Duodenal mucosa (tissue), 2 donors: ENCODE results near the gene INF2.
"Not testable (repeated sequence)": the region's sequence is repeated elsewhere in the genome, so short reads cannot be mapped to it uniquely, and the experiment has no call there.

ENCODE experiments used
- H3K27ac ChIP-seq: one replicate; pipeline ENCODE4 v1.7.0; 2013; ENCODE audit warnings: low read depth, low read length
- H3K27me3 ChIP-seq, 2 donors: one replicate each; pipeline ENCODE4 v1.7.0; 2013; ENCODE audit warnings: low read length in 2 of 2, control low read depth in 1 of 2; ENCODE audit not compliant: insufficient read depth in 2 of 2, control insufficient read depth in 1 of 2
- H3K36me3 ChIP-seq, 2 donors: one replicate each; pipeline ENCODE4 v1.7.0; 2013; ENCODE audit warnings: low read length in 2 of 2, control low read depth in 1 of 2; ENCODE audit not compliant: insufficient read depth in 2 of 2, control insufficient read depth in 1 of 2
- H3K4me1 ChIP-seq, 2 donors: one replicate each; pipeline ENCODE4 v1.7.0; 2013; ENCODE audit warnings: low read length in 2 of 2, control low read depth in 1 of 2; ENCODE audit not compliant: insufficient read depth in 2 of 2, control insufficient read depth in 1 of 2
- H3K4me3 ChIP-seq, 2 donors: one replicate each; pipeline ENCODE4 v1.7.0; 2013; ENCODE audit warnings: low read length in 2 of 2, low read depth in 1 of 2
- H3K9ac ChIP-seq, 2 donors: one replicate each; pipeline ENCODE4 v1.7.0; 2013; ENCODE audit warnings: low read length in 2 of 2, low read depth in 1 of 2
- H3K9me3 ChIP-seq, 2 donors: one replicate each; pipeline ENCODE4 v1.7.0; 2013; ENCODE audit warnings: low read length in 2 of 2, control low read depth in 1 of 2; ENCODE audit not compliant: control insufficient read depth in 1 of 2

Gene INF2

GRCh38 chr14:104657563-104658324 lies 31.7 kb upstream of the INF2 start:
- Histone ChIP-seq H3K4me3 (no peak overlapping the region), H3K36me3 (no peaks in the 10 kb centered on the region), H3K9ac (no peak overlapping the region), H3K9me3 (peaks cover 0 to 3% of the 10 kb centered on the region in 2 donors), H3K4me1 (no peaks in the 10 kb centered on the region), H3K27me3 (peaks cover 0 to 9% of the 10 kb centered on the region in 2 donors), H3K27ac (no peak overlapping the region)

DNA sequence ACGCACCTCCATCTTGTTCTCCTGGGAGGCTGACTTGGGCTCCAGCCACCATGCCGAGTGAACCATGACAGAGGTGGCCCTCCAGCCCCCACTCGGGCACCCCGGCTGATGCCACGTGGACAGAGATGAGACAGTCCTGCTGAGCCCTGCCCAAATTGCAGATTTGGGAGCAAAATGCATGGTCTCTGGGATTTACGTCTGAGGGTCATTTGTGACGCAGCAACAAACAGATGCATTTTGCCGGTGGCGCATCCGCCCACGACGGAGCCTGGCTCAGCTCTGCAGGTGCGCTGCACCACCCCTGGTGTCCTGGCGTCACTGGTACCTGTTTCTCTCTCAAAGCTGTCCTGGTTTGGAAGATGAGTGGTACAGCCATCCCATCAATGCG lies 31.1 kb upstream of the INF2 start:
- Histone ChIP-seq H3K4me1 (no peaks in the 10 kb centered on the region), H3K27me3 (peaks cover 0 to 9% of the 10 kb centered on the region in 2 donors), H3K36me3 (no peaks in the 10 kb centered on the region), H3K4me3 (no peak overlapping the region), H3K9me3 (peaks cover 0 to 3% of the 10 kb centered on the region in 2 donors), H3K9ac (no peak overlapping the region), H3K27ac (no peak overlapping the region)

DNA sequence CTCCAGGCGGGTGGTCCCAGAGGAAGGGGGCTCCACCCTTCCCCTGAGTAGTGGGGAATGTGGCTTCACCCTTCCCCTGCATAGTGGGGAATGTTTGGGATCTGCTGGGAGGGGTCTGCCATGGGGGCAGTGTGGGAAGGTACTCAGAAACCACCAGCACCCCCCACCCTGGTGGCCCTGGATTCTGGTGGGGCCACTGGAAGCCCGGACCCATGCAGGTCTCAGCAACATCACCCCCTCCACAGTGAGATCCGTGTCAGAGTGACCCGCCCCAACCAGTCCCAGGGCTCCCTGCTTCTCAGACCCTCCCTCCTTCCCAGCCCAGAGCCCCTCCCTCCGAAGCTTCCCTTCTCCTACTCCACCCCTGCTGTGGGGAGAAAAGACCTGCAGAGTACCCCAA lies 30.3 kb upstream of the INF2 start:
- peaks cover 0 to 9% of the 10 kb centered on the region in 2 donors for H3K27me3 ChIP-seq
- peaks cover 0 to 3% of the 10 kb centered on the region in 2 donors for H3K9me3 ChIP-seq
- no peaks in the 10 kb centered on the region for H3K4me1 ChIP-seq
- no peaks in the 10 kb centered on the region for H3K36me3 ChIP-seq
- H3K27ac ChIP-seq = no peak overlapping the region
- no peak overlapping the region for H3K9ac ChIP-seq
- H3K4me3 ChIP-seq = no peak overlapping the region

DNA sequence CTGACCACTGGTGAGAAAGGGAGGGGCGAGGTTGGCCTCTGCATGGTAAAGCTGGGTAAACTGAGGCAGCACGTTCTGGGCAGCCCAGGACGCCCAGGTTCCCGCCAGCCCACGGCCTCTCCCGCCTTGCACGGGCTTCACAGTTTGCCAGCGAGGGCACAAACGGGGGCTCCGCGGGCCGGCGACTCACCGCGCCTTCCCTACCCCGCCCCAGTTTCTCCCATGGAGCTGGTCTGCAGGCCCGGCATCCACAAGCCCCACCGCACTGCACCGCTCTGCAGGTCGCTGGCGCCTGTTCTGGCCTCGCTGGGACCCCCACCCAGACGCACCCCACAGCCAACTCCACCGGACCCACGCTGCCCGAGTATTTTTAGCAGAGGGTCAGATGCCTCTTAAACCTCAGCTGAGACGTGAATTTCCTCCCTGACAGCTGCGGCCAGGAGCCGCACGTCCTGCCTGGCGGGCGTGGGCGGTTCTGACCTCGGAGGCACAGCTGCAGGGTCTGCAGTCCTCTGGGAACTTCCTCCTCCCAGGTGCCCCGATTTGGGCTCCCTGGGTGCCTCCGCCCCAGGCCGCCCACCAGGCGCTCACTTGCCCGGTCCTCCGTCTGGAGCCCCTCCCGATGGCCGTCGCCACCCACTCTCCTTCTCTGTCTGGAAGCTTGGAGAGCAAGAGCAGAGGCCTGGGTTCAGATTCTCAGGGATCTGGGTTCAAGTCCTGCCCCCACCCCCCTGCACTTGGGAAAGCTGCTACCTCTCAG lies 29.5 kb upstream of the INF2 start:
- Histone ChIP-seq H3K9me3 (peaks cover 0 to 3% of the 10 kb centered on the region in 2 donors), H3K4me3 (no peak overlapping the region), H3K27ac (no peak overlapping the region), H3K4me1 (no peaks in the 10 kb centered on the region), H3K9ac (no peak overlapping the region), H3K36me3 (no peaks in the 10 kb centered on the region), H3K27me3 (peaks cover 0 to 9% of the 10 kb centered on the region in 2 donors)

DNA sequence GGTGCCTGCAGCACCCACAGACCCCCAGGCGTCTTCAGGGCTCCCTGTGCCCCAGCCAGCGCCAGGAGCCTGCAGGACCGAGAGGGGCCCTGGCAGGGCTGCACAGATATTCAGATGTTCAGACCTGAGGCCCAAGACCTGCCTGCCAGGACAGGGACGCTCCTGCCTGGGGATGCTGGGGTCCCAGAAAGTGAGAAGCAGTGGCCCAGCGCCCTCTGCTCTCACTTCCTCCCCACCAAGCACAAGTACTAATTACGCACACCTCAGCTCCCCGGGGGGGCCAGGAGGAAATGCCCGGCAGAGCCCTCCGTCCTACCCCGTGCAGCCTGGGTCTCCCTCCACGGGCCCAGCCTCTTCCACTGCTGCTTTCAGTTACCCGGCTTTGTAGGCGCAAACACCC lies 28.8 kb upstream of the INF2 start:
- no peak overlapping the region for H3K4me3 ChIP-seq
- H3K36me3 ChIP-seq = no peaks in the 10 kb centered on the region
- H3K9ac ChIP-seq = no peak overlapping the region
- H3K27me3 ChIP-seq = peaks cover 0 to 9% of the 10 kb centered on the region in 2 donors
- H3K27ac ChIP-seq = no peak overlapping the region
- peaks cover 0 to 3% of the 10 kb centered on the region in 2 donors for H3K9me3 ChIP-seq
- peaks cover 4 to 5% of the 10 kb centered on the region in 2 donors for H3K4me1 ChIP-seq

GRCh38 chr14:104661086-104661485 lies 28.3 kb upstream of the INF2 start:
- H3K4me1 ChIP-seq = peaks cover 8 to 10% of the 10 kb centered on the region in 2 donors
- H3K9ac ChIP-seq = no peak overlapping the region
- no peak overlapping the region for H3K4me3 ChIP-seq
- H3K9me3 ChIP-seq = peaks cover 0 to 3% of the 10 kb centered on the region in 2 donors
- H3K27me3 ChIP-seq = peaks cover 0 to 9% of the 10 kb centered on the region in 2 donors
- no peaks in the 10 kb centered on the region for H3K36me3 ChIP-seq
- no peak overlapping the region for H3K27ac ChIP-seq

DNA sequence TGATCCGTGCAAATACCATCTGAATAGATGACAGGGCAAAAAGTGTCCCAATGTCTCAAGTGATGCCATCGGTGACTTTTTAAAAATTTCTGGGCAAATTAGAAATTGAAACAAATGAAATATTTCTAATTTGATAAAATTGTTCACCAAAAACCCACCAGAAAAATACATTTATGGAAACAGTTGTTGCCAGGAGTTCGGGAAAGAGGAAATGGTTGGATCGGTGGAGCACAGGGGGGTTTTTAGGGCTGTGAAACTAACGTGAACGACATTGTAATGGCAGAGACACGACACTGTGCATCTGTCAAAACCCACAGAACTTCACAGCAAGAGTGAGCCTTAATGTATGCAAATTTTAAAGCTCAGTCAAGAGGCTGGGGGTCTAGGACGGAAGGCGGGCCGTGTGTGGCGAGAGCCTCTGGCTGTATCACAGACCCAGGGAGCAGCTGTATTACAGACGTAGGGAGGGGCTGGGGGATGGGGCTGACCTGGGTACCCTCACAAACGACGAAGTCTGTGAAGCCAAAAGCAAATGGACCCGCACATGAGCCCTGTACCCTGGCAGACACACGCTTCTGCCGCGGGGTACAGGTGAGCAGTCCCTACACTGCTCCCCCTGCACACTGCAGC lies 27.8 kb upstream of the INF2 start:
- not testable (repeated sequence) for H3K36me3 ChIP-seq

GRCh38 chr14:104662472-104662871 lies 26.9 kb upstream of the INF2 start:
- not testable (repeated sequence) for H3K9me3 ChIP-seq, H3K36me3 ChIP-seq
- H3K4me1 ChIP-seq = peaks cover 8 to 10% of the 10 kb centered on the region in 2 donors

More for the DNA sequence above, 27.8 kb upstream of the INF2 start:
- not testable (repeated sequence) for H3K4me3 ChIP-seq, H3K27me3 ChIP-seq, H3K9ac ChIP-seq, H3K9me3 ChIP-seq, H3K27ac ChIP-seq
- peaks cover 8 to 10% of the 10 kb centered on the region in 2 donors for H3K4me1 ChIP-seq

GRCh38 chr14:104664107-104664506 lies 25.3 kb upstream of the INF2 start:
- Histone ChIP-seq H3K4me3 (no peak overlapping the region), H3K27ac (no peak overlapping the region)

More at GRCh38 chr14:104662472-104662871, 26.9 kb upstream of the INF2 start:
- H3K9ac ChIP-seq, H3K4me3 ChIP-seq, H3K27me3 ChIP-seq, H3K27ac ChIP-seq: not testable (repeated sequence)

GRCh38 chr14:104664588-104664987 lies 24.8 kb upstream of the INF2 start:
- peaks cover 0 to 6% of the 10 kb centered on the region in 2 donors for H3K27me3 ChIP-seq
- H3K27ac ChIP-seq = no peak overlapping the region
- H3K4me3 ChIP-seq = no peak overlapping the region
- no peak overlapping the region for H3K9ac ChIP-seq
- peaks cover 8 to 10% of the 10 kb centered on the region in 2 donors for H3K4me1 ChIP-seq
- H3K36me3 ChIP-seq = no peaks in the 10 kb centered on the region
- peaks cover 0 to 3% of the 10 kb centered on the region in 2 donors for H3K9me3 ChIP-seq

More at GRCh38 chr14:104664107-104664506, 25.3 kb upstream of the INF2 start:
- Histone ChIP-seq H3K9ac (no peak overlapping the region), H3K9me3 (peaks cover 0 to 3% of the 10 kb centered on the region in 2 donors), H3K36me3 (no peaks in the 10 kb centered on the region), H3K27me3 (peaks cover 0 to 9% of the 10 kb centered on the region in 2 donors), H3K4me1 (peaks cover 8 to 10% of the 10 kb centered on the region in 2 donors)
